Neural progenitor cell (in vitro differentiated cells): ENCODE data around the gene IL20RB.

Source experiments
- CTCF ChIP-seq: fragments of 200-600 bp; sonication (generic); IDR thresholded peaks from 2 replicates; pipeline ENCODE4 v1.5.1; 2017; ENCODE audit warnings: antibody characterized with exemption, mild to moderate bottlenecking
- EZH2 ChIP-seq: fragments of 200-600 bp; sonication (generic); IDR thresholded peaks from 2 replicates; pipeline ENCODE4 v1.6.1; 2017; ENCODE audit warnings: antibody characterized with exemption, mild to moderate bottlenecking, moderate library complexity
- EZH2phosphoT487 ChIP-seq: fragments of 200-600 bp; sonication (generic); IDR thresholded peaks from 2 replicates; pipeline ENCODE4 v1.6.1; 2017; ENCODE audit warnings: antibody characterized with exemption

DNA sequence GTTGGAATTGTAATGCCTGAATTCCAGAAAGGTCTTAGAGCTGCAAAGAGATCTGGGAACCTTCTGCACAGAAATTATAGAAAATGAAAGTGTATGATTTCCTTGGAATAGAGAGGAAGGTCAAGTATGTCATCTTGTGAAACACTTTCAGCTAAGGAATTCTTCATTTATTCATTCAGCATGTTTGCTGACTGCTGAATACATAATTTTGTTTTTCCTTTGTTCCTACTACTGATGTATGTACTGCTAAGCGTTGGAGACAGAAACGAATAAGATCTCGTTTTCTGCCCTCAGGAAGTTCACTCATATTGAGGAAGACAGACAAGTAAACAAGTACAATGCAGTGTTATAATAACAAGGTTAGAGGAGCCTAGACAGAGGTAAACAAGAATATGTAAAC is 14.3 kb upstream of the IL20RB start:
- TF ChIP-seq CTCF: no peak
- TF ChIP-seq EZH2phosphoT487: no peak
- no peak for TF ChIP-seq EZH2
